NB4 (cell line): ENCODE results near the gene DCUN1D1.

ENCODE experiments used
- CTCF ChIP-seq: IDR thresholded peaks from one replicate; pipeline ENCODE4 v1.5.1; 2012; ENCODE audit warnings: low read depth, low read length
- MYC ChIP-seq: IDR thresholded peaks from 2 replicates; pipeline ENCODE4 v1.6.1; 2011; ENCODE audit warnings: low read depth, low read length
- POLR2A ChIP-seq: IDR thresholded peaks from 2 replicates; pipeline ENCODE4 v1.6.1; 2011; ENCODE audit warnings: mild to moderate bottlenecking; ENCODE audit not compliant: insufficient read length; ENCODE audit errors: extremely low read depth

DNA sequence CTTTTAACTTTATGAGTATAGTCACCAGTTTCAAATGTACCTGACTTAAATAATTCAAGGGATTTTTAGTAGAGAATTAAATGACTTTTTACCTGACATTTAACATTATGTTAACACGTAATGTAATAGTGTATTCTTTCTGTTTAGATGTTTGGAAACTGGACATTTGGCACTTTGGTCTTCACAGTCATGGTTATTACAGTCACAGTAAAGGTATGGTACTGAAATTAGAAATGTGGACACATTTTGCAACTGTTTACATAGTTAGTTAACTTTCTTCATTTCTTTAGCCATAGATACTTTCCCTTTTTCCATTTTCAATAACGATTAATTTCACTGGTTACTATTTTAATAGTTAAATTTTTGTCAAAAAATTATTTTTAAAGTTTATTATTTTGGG is 83.8 kb downstream of the DCUN1D1 start:
- TF ChIP-seq POLR2A (no peak), MYC (no peak), CTCF (no peak)
